ENCODE results near the gene HOXC4.
A peak's percentile ranks its signal among the peaks of the same experiment; 100 is the strongest.

Gene HOXC4

GRCh38 chr12:54040148-54040494 is 13.5 kb upstream of the HOXC4 start (continued):
- no peak for TF ChIP-seq ZNF138 (tag by site-specific recombination; IDR thresholded peaks at IDR 0.05; ENCODE audit: borderline replicate concordance)
- 0 out of 2 replicates have a peak, but pooled peaks have one; percentile 10 for TF ChIP-seq OSR2 (tag by site-specific recombination; IDR thresholded peaks at IDR 0.05)
- TF ChIP-seq ZNF169 (tag by site-specific recombination; IDR thresholded peaks at IDR 0.05), result no peak
- no peak for TF ChIP-seq ZNF239 (tag by site-specific recombination; IDR thresholded peaks at IDR 0.05)
- TF ChIP-seq ZNF433 (tag by site-specific recombination; IDR thresholded peaks at IDR 0.05; ENCODE audit: low read depth), result no peak
- TF ChIP-seq, protein P1, sequence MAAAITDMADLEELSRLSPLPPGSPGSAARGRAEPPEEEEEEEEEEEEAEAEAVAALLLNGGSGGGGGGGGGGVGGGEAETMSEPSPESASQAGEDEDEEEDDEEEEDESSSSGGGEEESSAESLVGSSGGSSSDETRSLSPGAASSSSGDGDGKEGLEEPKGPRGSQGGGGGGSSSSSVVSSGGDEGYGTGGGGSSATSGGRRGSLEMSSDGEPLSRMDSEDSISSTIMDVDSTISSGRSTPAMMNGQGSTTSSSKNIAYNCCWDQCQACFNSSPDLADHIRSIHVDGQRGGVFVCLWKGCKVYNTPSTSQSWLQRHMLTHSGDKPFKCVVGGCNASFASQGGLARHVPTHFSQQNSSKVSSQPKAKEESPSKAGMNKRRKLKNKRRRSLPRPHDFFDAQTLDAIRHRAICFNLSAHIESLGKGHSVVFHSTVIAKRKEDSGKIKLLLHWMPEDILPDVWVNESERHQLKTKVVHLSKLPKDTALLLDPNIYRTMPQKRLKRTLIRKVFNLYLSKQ (tag by site-specific recombination; IDR thresholded peaks at IDR 0.05; ENCODE audit: borderline replicate concordance), result no peak
- TF ChIP-seq SCRT2 (tag by site-specific recombination; IDR thresholded peaks at IDR 0.05), result no peak
- TF ChIP-seq ZNF426 (tag by site-specific recombination; IDR thresholded peaks at IDR 0.05), result no peak
- TF ChIP-seq ZNF776 (tag by site-specific recombination; IDR thresholded peaks at IDR 0.05; ENCODE audit: borderline replicate concordance), result no peak
- no peak for TF ChIP-seq ZNF600 (tag by site-specific recombination; IDR thresholded peaks at IDR 0.05)
- no peak for TF ChIP-seq KLF7 (tag by site-specific recombination; IDR thresholded peaks at IDR 0.05; ENCODE audit: borderline replicate concordance)
- no peak for TF ChIP-seq ZIC2 (tag by site-specific recombination; IDR thresholded peaks at IDR 0.05)
- TF ChIP-seq ZNF777 (tag by site-specific recombination; IDR thresholded peaks at IDR 0.05; ENCODE audit: borderline replicate concordance), result no peak
- TF ChIP-seq GLI2 (tag by site-specific recombination; IDR thresholded peaks at IDR 0.05; ENCODE audit: borderline replicate concordance, low read depth), result no peak
- no peak; the same call in 1 of the 2 replicates for TF ChIP-seq HIC1 (tag by site-specific recombination; IDR thresholded peaks at IDR 0.05)
- TF ChIP-seq SETDB1 (IDR thresholded peaks at IDR 0.05; ENCODE audit: insufficient read length, low read length), result no peak
- TF ChIP-seq ZSCAN23 (tag by site-specific recombination; IDR thresholded peaks at IDR 0.05), result no peak
- TF ChIP-seq ZNF266 (tag by site-specific recombination; IDR thresholded peaks at IDR 0.05; ENCODE audit: low read depth), result no peak
- no peak for TF ChIP-seq HOXA7 (CRISPR knock-in tag; IDR thresholded peaks at IDR 0.05; ENCODE audit: borderline replicate concordance)
- no peak for TF ChIP-seq BCL11B (tag by site-specific recombination; IDR thresholded peaks at IDR 0.05; ENCODE audit: low read depth)
- peak; percentile 39; the same call in 1 of the 2 replicates for TF ChIP-seq ZBTB20 (tag by site-specific recombination; IDR thresholded peaks at IDR 0.05)
- TF ChIP-seq, protein P2, sequence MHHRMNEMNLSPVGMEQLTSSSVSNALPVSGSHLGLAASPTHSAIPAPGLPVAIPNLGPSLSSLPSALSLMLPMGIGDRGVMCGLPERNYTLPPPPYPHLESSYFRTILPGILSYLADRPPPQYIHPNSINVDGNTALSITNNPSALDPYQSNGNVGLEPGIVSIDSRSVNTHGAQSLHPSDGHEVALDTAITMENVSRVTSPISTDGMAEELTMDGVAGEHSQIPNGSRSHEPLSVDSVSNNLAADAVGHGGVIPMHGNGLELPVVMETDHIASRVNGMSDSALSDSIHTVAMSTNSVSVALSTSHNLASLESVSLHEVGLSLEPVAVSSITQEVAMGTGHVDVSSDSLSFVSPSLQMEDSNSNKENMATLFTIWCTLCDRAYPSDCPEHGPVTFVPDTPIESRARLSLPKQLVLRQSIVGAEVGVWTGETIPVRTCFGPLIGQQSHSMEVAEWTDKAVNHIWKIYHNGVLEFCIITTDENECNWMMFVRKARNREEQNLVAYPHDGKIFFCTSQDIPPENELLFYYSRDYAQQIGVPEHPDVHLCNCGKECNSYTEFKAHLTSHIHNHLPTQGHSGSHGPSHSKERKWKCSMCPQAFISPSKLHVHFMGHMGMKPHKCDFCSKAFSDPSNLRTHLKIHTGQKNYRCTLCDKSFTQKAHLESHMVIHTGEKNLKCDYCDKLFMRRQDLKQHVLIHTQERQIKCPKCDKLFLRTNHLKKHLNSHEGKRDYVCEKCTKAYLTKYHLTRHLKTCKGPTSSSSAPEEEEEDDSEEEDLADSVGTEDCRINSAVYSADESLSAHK (tag by site-specific recombination; IDR thresholded peaks at IDR 0.05), result no peak
- TF ChIP-seq, protein P3, sequence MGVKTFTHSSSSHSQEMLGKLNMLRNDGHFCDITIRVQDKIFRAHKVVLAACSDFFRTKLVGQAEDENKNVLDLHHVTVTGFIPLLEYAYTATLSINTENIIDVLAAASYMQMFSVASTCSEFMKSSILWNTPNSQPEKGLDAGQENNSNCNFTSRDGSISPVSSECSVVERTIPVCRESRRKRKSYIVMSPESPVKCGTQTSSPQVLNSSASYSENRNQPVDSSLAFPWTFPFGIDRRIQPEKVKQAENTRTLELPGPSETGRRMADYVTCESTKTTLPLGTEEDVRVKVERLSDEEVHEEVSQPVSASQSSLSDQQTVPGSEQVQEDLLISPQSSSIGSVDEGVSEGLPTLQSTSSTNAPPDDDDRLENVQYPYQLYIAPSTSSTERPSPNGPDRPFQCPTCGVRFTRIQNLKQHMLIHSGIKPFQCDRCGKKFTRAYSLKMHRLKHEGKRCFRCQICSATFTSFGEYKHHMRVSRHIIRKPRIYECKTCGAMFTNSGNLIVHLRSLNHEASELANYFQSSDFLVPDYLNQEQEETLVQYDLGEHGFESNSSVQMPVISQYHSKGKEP (tag by site-specific recombination; IDR thresholded peaks at IDR 0.05), result no peak
- TF ChIP-seq ZNF366 (tag by site-specific recombination; conservative IDR thresholded peaks at IDR 0.05), result peak; percentile 92
- no peak for TF ChIP-seq ZNF274 (IDR thresholded peaks at IDR 0.05; ENCODE audit: low read length)
- no peak for TF ChIP-seq ZNF274 (tag by site-specific recombination; IDR thresholded peaks at IDR 0.05; ENCODE audit: borderline replicate concordance)
- TF ChIP-seq, protein P4, sequence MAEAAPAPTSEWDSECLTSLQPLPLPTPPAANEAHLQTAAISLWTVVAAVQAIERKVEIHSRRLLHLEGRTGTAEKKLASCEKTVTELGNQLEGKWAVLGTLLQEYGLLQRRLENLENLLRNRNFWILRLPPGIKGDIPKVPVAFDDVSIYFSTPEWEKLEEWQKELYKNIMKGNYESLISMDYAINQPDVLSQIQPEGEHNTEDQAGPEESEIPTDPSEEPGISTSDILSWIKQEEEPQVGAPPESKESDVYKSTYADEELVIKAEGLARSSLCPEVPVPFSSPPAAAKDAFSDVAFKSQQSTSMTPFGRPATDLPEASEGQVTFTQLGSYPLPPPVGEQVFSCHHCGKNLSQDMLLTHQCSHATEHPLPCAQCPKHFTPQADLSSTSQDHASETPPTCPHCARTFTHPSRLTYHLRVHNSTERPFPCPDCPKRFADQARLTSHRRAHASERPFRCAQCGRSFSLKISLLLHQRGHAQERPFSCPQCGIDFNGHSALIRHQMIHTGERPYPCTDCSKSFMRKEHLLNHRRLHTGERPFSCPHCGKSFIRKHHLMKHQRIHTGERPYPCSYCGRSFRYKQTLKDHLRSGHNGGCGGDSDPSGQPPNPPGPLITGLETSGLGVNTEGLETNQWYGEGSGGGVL (tag by site-specific recombination; IDR thresholded peaks at IDR 0.05), result no peak
- no peak for TF ChIP-seq ZNF596 (tag by site-specific recombination; IDR thresholded peaks at IDR 0.05)
- TF ChIP-seq, protein P5, sequence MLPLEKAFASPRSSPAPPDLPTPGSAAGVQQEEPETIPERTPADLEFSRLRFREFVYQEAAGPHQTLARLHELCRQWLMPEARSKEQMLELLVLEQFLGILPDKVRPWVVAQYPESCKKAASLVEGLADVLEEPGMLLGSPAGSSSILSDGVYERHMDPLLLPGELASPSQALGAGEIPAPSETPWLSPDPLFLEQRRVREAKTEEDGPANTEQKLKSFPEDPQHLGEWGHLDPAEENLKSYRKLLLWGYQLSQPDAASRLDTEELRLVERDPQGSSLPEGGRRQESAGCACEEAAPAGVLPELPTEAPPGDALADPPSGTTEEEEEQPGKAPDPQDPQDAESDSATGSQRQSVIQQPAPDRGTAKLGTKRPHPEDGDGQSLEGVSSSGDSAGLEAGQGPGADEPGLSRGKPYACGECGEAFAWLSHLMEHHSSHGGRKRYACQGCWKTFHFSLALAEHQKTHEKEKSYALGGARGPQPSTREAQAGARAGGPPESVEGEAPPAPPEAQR (tag by site-specific recombination; IDR thresholded peaks at IDR 0.05), result no peak

Measured in HEK293 (cell line).